CD4-positive, alpha-beta memory T cell (primary cell): ENCODE results near the gene EEF2KMT. TPM values are rescaled to one million over a fixed set of nuclear protein-coding genes. Genes with fewer than 3 reads are reported as not detected.
"Not testable (repeated sequence)": the region's sequence is repeated elsewhere in the genome, so short reads cannot be mapped to it uniquely, and the experiment has no call there.

Source experiments
- CTCF ChIA-PET: fragments of 350-600 bp; sonication (Branson Sonifier 250); formaldehyde crosslinking; loops from one replicate; lab custom pipeline; 2021; ENCODE audit warnings: inconsistent platforms; ENCODE audit not compliant: partially characterized antibody; lab: Charles Lee
- POLR2A ChIA-PET: fragments of 350-600 bp; sonication (Branson Sonifier 250); formaldehyde crosslinking; loops from one replicate; lab custom pipeline; 2021; ENCODE audit not compliant: partially characterized antibody; lab: Charles Lee
- DNase-seq, 5 donors: peaks; one replicate each; pipeline versions ENCODE4 v3.0.0 to v3.0.0-alpha.2; 2020 to 2022; ENCODE audit warnings: mixed read lengths in 1 of 5
- H3K27ac ChIP-seq: one replicate; pipeline ENCODE4 v1.7.0; 2013; ENCODE audit warnings: low read depth, low read length
- H3K27me3 ChIP-seq: 2 replicates; pipeline ENCODE4 v1.7.0; 2013; ENCODE audit warnings: mild to moderate bottlenecking, low read length, moderate library complexity; ENCODE audit not compliant: insufficient read depth
- H3K36me3 ChIP-seq: 2 replicates; pipeline ENCODE4 v1.7.0; 2013; ENCODE audit warnings: mild to moderate bottlenecking, low read length, moderate library complexity; ENCODE audit not compliant: insufficient read depth
- H3K4me1 ChIP-seq: 2 replicates; pipeline ENCODE4 v1.7.0; 2013; ENCODE audit warnings: mild to moderate bottlenecking, low read length, moderate library complexity; ENCODE audit not compliant: insufficient read depth
- H3K4me3 ChIP-seq, 2 donors: one replicate each; pipeline ENCODE4 v1.7.0; 2013; ENCODE audit warnings: low read length in 2 of 2, mild to moderate bottlenecking in 1 of 2
- H3K9me3 ChIP-seq, 2 donors: one replicate each; pipeline ENCODE4 v1.7.0; 2013; ENCODE audit warnings: low read length in 2 of 2, control low read depth in 1 of 2; ENCODE audit not compliant: control insufficient read depth in 1 of 2
- H3K27ac Mint-ChIP-seq, 7 donors: one replicate each; pipeline ENCODE4 v1.8.0; 2020 to 2021; ENCODE audit warnings: mixed read lengths in 7 of 7, mild to moderate bottlenecking in 6 of 7, inconsistent platforms in 3 of 7, moderate library complexity in 3 of 7
- H3K27me3 Mint-ChIP-seq, 2 donors: one replicate each; pipeline ENCODE4 v1.8.0; 2020 to 2021; ENCODE audit warnings: mixed read lengths in 2 of 2
- H3K36me3 Mint-ChIP-seq, 2 donors: one replicate each; pipeline ENCODE4 v1.8.0; 2020 to 2021; ENCODE audit warnings: mixed read lengths in 2 of 2, inconsistent platforms in 1 of 2, mild to moderate bottlenecking in 1 of 2
- H3K4me1 Mint-ChIP-seq, 4 donors: one replicate each; pipeline ENCODE4 v1.8.0; 2020 to 2021; ENCODE audit warnings: mixed read lengths in 4 of 4, mild to moderate bottlenecking in 1 of 4
- H3K4me3 Mint-ChIP-seq, 8 donors: one replicate each; pipeline ENCODE4 v1.8.0; 2020 to 2021; ENCODE audit warnings: mixed read lengths in 8 of 8, mild to moderate bottlenecking in 7 of 8, moderate library complexity in 6 of 8, inconsistent platforms in 3 of 8
- H3K9me3 Mint-ChIP-seq, 8 donors: one replicate each; pipeline ENCODE4 v1.8.0; 2020 to 2021; ENCODE audit warnings: mixed read lengths in 8 of 8, mild to moderate bottlenecking in 5 of 8, inconsistent platforms in 3 of 8, moderate library complexity in 1 of 8
- intact Hi-C: fragments of 100-400 bp; cut with micrococcal nuclease; formaldehyde crosslinking; loops from one replicate; pipeline ENCODE4 v1.15.1; 2023
- polyA plus RNA-seq, 2 donors: library from polyadenylated mRNA; unstranded; fragments of 300-500 nt; fragmentation: Illumina TruSeq; gene quantifications; one replicate each; pipeline ENCODE4 v1.2.3, GENCODE V29; 2021
- total RNA-seq, 2 experiments: library from RNA; stranded (reverse); gene quantifications; one replicate each; pipeline ENCODE4 v1.2.3, GENCODE V29; 2021

Gene EEF2KMT
- total and polyA plus RNA-seq, 4 experiments from 2014 or later, result 6.1 to 19.7 (median 12.1) TPM

- no peak for DNase-seq
These were observed 50.7 kb downstream of the EEF2KMT start for GRCh38 chr16:5046914-5047313.

DNA sequence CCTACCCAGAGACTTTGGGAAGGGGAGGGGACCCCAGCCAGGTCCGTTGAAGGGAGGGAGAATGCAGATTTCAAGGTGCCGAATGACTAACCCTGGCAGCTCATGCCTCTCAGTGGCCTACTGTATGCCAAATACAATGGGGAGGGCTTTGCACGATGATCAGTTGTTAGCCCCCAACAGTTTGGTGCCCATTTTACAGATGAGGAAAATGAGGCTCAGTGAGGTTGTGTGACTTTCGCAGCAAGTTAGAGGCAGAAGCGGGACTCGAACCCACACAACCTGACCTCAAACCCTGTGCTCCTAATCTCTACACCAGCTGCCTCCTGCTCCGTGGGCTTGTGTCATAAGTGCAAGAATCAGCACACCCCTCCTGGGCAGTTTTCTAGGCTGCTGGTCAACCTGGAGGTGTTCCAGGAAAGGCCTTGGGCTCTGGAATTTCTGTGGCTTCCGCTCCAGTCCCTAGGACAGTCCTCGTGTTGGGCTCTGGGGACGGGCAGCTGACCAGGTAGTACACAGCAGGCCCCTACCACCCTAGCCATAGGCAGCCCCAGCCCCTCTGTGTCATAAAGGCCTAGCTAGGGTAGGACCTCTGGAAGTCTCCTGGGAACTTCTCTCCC is 52.0 kb downstream of the EEF2KMT start:
- no peak overlapping the region for H3K27ac Mint-ChIP-seq
- peaks cover 0 to 4% of the 10 kb centered on the region in 2 donors for H3K36me3 Mint-ChIP-seq
- POLR2A ChIA-PET, result no interaction called here
- H3K27me3 Mint-ChIP-seq, result peaks cover 0 to 5% of the 10 kb centered on the region in 2 donors
- no peaks in the 10 kb centered on the region for H3K27me3 ChIP-seq
- intact Hi-C loops, result no loop called here
- no peaks in the 10 kb centered on the region for H3K4me1 Mint-ChIP-seq
- CTCF ChIA-PET, result no interaction called here
- H3K9me3 Mint-ChIP-seq, result peaks cover 0 to 9% (median under 1%) of the 10 kb centered on the region in 8 donors
- no peak overlapping the region for H3K27ac ChIP-seq
- H3K36me3 ChIP-seq, result no peaks in the 10 kb centered on the region
- no peaks in the 10 kb centered on the region for H3K4me1 ChIP-seq
- H3K4me3 ChIP-seq, result no peak overlapping the region
- no peaks in the 10 kb centered on the region for H3K9me3 ChIP-seq
- no peak overlapping the region for H3K4me3 Mint-ChIP-seq
- DNase-seq, result no peak

More at GRCh38 chr16:5046914-5047313, 50.7 kb downstream of the EEF2KMT start:
- Mint-ChIP-seq H3K36me3 (peaks cover 0 to 4% of the 10 kb centered on the region in 2 donors), H3K4me1 (no peaks in the 10 kb centered on the region), H3K9me3 (peaks cover 0 to 18% (median 2%) of the 10 kb centered on the region in 8 donors), H3K27ac (no peak overlapping the region), H3K4me3 (no peak overlapping the region), H3K27me3 (peaks cover 0 to 4% of the 10 kb centered on the region in 2 donors)
- no peaks in the 10 kb centered on the region for H3K36me3 ChIP-seq
- POLR2A ChIA-PET, result no interaction called here
- no peaks in the 10 kb centered on the region for H3K27me3 ChIP-seq
- intact Hi-C loops, result no loop called here
- no peak overlapping the region for H3K4me3 ChIP-seq
- no peaks in the 10 kb centered on the region for H3K4me1 ChIP-seq
- no peak overlapping the region for H3K27ac ChIP-seq
- CTCF ChIA-PET, result no interaction called here
- no peaks in the 10 kb centered on the region for H3K9me3 ChIP-seq

DNA sequence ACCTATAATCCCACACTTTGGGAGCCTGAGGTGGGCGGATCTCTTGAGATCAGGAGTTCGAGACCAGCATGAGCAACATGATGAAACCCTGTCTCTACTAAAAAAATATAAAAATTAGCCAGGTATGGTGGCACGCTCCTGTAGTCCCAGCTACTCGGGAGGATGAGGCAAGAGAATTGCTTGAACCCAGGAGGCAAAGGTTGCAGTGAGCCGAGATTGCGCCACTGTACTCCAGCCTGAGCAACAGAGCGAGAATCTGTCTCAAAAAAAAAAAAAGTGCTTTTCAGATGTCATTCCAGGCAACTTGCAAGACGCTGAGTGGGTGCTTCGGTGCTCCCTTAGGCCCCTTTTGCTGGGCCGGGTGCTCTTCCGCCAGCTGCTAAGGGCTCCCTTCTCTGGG is 53.0 kb downstream of the EEF2KMT start:
- H3K4me1 ChIP-seq, H3K36me3 ChIP-seq, H3K27me3 Mint-ChIP-seq, H3K4me3 ChIP-seq, H3K27me3 ChIP-seq, H3K27ac Mint-ChIP-seq, H3K4me1 Mint-ChIP-seq, H3K9me3 Mint-ChIP-seq, POLR2A ChIA-PET, DNase-seq, H3K36me3 Mint-ChIP-seq, intact Hi-C loops, H3K4me3 Mint-ChIP-seq, H3K9me3 ChIP-seq, H3K27ac ChIP-seq: not testable (repeated sequence)
- CTCF ChIA-PET, result interaction anchor here (0.7 kb wide), 1 partner anchor 14 kb away, joined by 4 read pairs; no protein-coding TSS in a partner anchor

DNA sequence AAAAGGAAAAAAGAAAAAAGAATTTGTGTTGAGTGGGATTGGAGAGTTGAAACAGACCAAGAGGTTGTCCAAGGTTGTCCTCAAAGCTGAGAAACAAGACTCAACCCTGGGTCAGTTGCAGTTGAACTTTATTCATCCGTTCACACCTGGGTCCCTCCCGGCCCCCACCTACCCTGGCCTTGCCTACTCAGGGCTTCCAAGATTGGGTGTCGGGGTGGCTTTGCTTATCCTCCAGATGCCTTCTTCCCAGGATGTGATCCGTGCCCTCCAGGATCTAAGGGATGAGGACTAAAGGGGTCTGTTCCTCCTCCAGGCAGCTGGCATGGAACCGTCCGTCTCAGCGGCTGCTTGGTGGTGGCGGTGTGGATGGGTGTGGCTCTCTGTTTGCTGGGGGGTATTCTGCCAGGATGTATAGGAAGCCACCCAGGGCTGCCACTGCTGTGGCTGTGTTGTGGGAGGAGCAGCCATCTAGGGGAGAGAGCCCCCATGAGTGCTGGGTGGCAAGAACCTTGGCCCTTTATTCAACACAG is 53.5 kb downstream of the EEF2KMT start:
- CTCF ChIA-PET, result interaction anchor here (0.7 kb wide), 1 partner anchor 14 kb away, joined by 4 read pairs; no protein-coding TSS in a partner anchor
- no peaks in the 10 kb centered on the region for H3K9me3 ChIP-seq
- H3K36me3 ChIP-seq, result no peaks in the 10 kb centered on the region
- DNase-seq, result no peak
- intact Hi-C loops, result no loop called here
- H3K27ac ChIP-seq, result no peak overlapping the region
- H3K27me3 ChIP-seq, result no peaks in the 10 kb centered on the region
- Mint-ChIP-seq H3K27ac (no peak overlapping the region), H3K4me3 (no peak overlapping the region), H3K27me3 (peaks cover 0 to 5% of the 10 kb centered on the region in 2 donors), H3K4me1 (no peaks in the 10 kb centered on the region), H3K9me3 (no peaks in the 10 kb centered on the region), H3K36me3 (peaks cover 0 to 4% of the 10 kb centered on the region in 2 donors)
- H3K4me1 ChIP-seq, result no peaks in the 10 kb centered on the region
- POLR2A ChIA-PET, result no interaction called here
- H3K4me3 ChIP-seq, result no peak overlapping the region

DNA sequence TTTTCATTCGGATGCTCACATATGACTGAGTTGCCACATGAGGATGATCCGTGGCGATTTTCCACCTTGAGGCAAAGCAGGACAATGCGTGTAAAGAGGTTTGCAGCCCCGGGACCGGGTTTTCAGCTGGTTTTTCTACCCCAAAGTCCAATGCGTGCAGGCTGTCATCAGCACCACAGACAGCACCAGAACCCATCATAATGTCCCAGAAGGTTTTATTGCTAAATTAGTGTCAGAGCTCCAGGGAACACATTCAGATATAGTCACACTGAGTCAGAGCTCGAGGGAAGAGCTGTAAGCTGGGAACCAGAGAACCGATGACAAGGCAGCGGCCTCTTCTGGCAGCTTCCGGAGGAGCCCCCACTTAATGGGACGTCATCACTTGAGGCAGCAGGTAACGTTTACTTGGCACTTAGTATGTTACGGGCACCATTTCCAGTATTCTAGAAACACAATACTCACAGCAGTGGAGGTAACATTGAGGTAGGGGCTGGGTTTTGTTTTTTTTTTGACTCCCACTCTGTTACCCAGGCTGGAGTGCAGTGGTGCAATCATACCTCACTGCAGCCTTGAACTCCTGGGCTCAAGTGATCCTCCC is 54.9 kb downstream of the EEF2KMT start:
- Mint-ChIP-seq H3K27me3 (peaks cover 0 to 4% of the 10 kb centered on the region in 2 donors), H3K36me3 (peaks cover 0 to 4% of the 10 kb centered on the region in 2 donors), H3K9me3 (no peaks in the 10 kb centered on the region), H3K27ac (no peak overlapping the region), H3K4me3 (no peak overlapping the region), H3K4me1 (no peaks in the 10 kb centered on the region)
- ChIA-PET CTCF (no interaction called here), POLR2A (no interaction called here)
- Histone ChIP-seq H3K4me3 (no peak overlapping the region), H3K36me3 (no peaks in the 10 kb centered on the region), H3K9me3 (no peaks in the 10 kb centered on the region), H3K27ac (no peak overlapping the region), H3K4me1 (no peaks in the 10 kb centered on the region), H3K27me3 (no peaks in the 10 kb centered on the region)
- DNase-seq, result no peak
- intact Hi-C loops, result no loop called here

DNA sequence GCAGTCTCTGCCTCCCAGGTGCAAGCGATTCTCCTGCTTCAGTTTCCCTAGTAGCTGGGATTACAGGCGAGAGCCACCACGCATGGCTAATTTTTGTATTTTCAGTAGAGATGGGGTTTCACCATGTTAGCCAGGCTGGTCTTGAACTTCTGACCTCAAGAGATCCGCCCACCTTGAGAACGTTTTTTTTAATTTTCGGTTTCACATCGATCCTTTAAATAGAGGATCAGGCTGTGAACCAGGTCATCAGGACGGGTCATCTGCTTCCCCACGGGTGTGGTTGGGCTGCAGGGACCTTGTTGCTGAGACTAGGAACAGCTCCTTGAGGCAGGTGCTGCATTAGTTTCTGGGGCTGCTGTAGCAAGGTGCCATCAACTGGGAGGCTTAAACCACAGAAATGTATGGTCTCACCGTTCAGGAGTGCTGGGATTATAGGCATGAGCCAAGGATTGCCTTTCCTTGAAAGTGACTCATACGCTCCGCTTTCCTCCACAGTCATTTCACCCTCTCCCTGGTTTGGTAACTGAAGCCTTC is 55.9 kb downstream of the EEF2KMT start:
- Histone ChIP-seq H3K36me3 (no peaks in the 10 kb centered on the region), H3K27me3 (no peaks in the 10 kb centered on the region), H3K9me3 (no peaks in the 10 kb centered on the region), H3K4me1 (no peaks in the 10 kb centered on the region), H3K4me3 (no peak overlapping the region), H3K27ac (no peak overlapping the region)
- POLR2A ChIA-PET, result no interaction called here
- Mint-ChIP-seq H3K36me3 (peaks cover 0 to 4% of the 10 kb centered on the region in 2 donors), H3K4me3 (no peak overlapping the region), H3K27me3 (peaks cover 0 to 4% of the 10 kb centered on the region in 2 donors), H3K4me1 (no peaks in the 10 kb centered on the region), H3K9me3 (no peaks in the 10 kb centered on the region), H3K27ac (no peak overlapping the region)
- intact Hi-C loops, result no loop called here
- CTCF ChIA-PET, result no interaction called here
- DNase-seq, result no peak

DNA sequence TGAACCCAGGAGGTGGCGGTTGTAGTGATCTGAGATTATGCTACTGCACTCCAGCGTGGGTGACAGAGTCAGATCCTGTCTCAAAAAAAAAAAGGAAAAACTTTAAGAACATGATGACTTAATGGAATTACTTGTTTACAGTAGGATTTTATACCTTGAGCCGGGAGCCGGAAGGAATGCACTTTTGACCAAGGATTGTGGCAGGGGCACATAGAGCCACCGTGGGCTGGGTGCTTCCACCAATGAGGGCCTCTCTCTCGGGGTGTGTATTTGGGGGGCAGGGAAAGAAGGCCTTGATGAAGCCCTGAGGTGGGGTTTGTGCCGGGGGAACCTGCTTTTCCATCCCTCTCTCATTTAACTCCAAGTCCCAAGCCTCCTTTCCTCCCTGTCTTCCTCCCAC is 57.1 kb downstream of the EEF2KMT start:
- no peak for DNase-seq
- H3K4me3 ChIP-seq, result no peak overlapping the region
- Mint-ChIP-seq H3K4me1 (peaks cover 0 to 4% (median 0%) of the 10 kb centered on the region in 4 donors), H3K9me3 (no peaks in the 10 kb centered on the region), H3K27me3 (peaks cover 0 to 4% of the 10 kb centered on the region in 2 donors), H3K4me3 (no peak overlapping the region), H3K27ac (no peak overlapping the region), H3K36me3 (peaks cover 0 to 3% of the 10 kb centered on the region in 2 donors)
- H3K9me3 ChIP-seq, result no peaks in the 10 kb centered on the region
- H3K27ac ChIP-seq, result no peak overlapping the region
- H3K27me3 ChIP-seq, result no peaks in the 10 kb centered on the region
- ChIA-PET POLR2A (no interaction called here), CTCF (no interaction called here)
- no peaks in the 10 kb centered on the region for H3K4me1 ChIP-seq
- intact Hi-C loops, result no loop called here
- no peaks in the 10 kb centered on the region for H3K36me3 ChIP-seq
